ENCODE results near the gene HSPA14.
"Not testable (repeated sequence)": the region's sequence is repeated elsewhere in the genome, so short reads cannot be mapped to it uniquely, and the experiment has no call there.

HSPA14 gene

GRCh38 chr10:14891151-14891550 is 53.0 kb downstream of the HSPA14 start:
- DNase-seq, result no peak

GRCh38 chr10:14904316-14904732 is 66.2 kb downstream of the HSPA14 start:
- no peak for DNase-seq

GRCh38 chr10:14904864-14905263 is 66.8 kb downstream of the HSPA14 start:
- DNase-seq, result no peak

- DNase-seq, result no peak
These were observed 67.8 kb downstream of the HSPA14 start for GRCh38 chr10:14905890-14906289.

- no peak for DNase-seq
These were observed 68.7 kb downstream of the HSPA14 start for GRCh38 chr10:14906765-14907164.

- not testable (repeated sequence) for DNase-seq
These were observed 69.5 kb downstream of the HSPA14 start for GRCh38 chr10:14907591-14907990.

GRCh38 chr10:14909101-14909500 is 71.0 kb downstream of the HSPA14 start:
- DNase-seq, result no peak

GRCh38 chr10:14910953-14911352 is 72.8 kb downstream of the HSPA14 start:
- DNase-seq, result no peak

- no peak for DNase-seq
These were observed 73.7 kb downstream of the HSPA14 start for GRCh38 chr10:14911801-14912200.

- no peak for DNase-seq
These were observed 78.5 kb downstream of the HSPA14 start for GRCh38 chr10:14916600-14916999.

GRCh38 chr10:14917827-14918226 is 79.7 kb downstream of the HSPA14 start:
- DNase-seq, result no peak

- DNase-seq, result no peak
These were observed 80.9 kb downstream of the HSPA14 start for GRCh38 chr10:14918964-14919363.
